Stimulated activated CD4-positive, alpha-beta T cell treated with anti-CD3 and anti-CD28 coated beads, Interleukin-15, amount 100 ng/mL, for 24 hours (primary cell): ENCODE data around the gene ESR2.
"Not testable (repeated sequence)": the region's sequence is repeated elsewhere in the genome, so short reads cannot be mapped to it uniquely, and the experiment has no call there.

Source experiments
- DNase-seq: peaks from one replicate; pipeline ENCODE4 v3.0.0-alpha.2; 2020

Gene ESR2

DNA sequence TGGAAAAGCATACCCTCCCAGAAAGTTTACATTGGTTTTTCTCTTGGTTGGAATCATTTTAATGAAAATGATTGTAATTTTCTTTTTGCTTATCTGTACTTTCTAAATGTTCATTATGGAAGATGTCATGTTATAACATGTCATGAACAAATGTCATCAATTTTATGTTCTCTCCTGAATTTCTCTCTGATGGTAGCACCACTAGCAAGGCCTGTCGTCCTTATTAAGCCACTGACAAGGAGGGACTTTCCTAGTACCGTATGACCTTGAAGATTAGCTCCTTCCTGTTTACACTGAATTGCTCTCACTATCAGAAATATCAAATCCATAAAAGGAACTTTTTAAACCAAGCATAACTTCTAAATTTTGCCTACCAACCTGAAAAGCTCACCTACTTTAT is 99.0 kb downstream of the ESR2 start:
- DNase-seq: no peak

GRCh38 chr14:64194404-64194803 is 99.8 kb downstream of the ESR2 start:
- no peak for DNase-seq

DNA sequence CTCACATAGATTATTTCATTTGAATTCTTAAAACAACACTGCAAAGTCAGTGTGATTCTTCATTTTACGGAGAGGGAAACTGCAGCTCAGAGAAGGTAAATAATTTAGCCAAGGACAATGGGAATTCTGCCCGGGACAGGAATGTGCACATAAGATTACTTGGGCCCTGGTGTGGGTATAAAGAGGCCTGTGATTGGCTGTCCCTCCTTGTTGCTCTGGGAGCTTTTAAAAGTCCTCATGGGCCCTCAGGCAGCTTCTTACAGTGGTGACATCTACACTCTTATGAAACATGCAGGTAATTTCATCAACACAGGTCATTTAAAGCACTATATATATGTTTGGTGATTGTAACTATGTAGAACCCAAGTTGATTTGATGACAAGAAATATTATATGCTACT is 100.3 kb downstream of the ESR2 start:
- DNase-seq: no peak

DNA sequence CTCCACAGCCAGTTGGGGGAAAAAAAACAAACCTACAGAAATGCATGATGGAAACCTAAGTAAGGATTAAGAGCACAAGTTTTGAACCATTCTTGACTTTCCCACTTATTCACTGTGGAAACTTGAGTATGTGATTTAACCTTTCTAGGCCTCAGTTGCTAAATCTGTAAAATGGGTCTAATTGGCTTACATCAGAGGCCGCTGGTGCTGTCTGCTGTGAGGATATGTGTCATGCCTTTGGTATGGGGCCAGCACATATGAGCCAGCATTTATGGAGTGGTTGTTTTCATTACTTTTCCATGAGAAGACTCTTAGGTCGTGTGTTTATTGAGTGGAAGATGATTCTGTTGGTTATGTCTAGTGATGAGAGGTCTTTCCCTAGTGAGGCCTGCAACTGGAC is 102.4 kb downstream of the ESR2 start:
- no peak for DNase-seq

DNA sequence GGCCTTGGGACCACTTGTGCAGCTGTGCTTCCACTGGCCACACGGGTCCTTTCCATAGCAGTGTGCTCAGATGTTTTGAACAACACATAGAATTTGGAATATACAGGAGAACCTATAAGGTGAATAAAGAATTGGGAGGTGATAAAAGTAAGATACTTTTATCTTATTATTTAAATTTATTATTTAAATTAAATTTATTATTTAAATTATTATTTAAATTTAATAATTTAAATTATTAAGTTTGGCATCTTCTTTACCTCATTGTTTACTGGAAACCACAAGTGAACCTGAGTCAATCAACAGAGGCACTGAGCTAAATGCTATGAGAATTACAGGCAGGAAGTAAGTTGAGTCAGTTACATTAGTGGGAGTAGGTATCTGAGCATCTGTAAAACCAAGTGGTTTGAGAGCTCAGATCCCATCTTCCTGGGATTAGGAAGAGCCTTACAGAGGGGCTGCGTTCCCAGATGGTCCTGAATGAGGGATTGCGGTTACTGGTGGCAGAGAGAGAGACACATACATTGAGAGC is 103.1 kb downstream of the ESR2 start:
- no peak for DNase-seq

- DNase-seq: no peak
These were observed 106.8 kb downstream of the ESR2 start for GRCh38 chr14:64187331-64187730.

- no peak for DNase-seq
These were observed 107.7 kb downstream of the ESR2 start for GRCh38 chr14:64186231-64187129.

DNA sequence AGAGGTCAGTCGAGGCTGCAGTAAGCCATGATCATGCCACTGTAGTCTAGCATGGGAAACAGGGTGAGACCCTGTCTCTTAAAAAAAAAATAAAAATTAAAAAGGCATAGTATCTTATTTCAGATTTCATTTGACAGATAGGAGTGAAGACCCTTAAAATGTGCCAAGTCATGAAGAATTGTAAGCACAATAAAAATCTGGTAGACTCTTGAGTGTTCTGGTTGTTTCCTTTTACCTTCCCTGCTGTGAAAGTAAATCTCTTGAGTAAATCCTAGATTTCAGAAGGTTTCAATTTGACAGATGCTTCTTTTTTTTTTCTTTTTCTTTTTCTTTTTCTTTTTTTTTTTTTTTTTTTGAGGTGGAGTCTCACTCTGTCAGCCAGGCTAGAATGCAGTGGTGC is 109.0 kb downstream of the ESR2 start:
- DNase-seq: no peak

DNA sequence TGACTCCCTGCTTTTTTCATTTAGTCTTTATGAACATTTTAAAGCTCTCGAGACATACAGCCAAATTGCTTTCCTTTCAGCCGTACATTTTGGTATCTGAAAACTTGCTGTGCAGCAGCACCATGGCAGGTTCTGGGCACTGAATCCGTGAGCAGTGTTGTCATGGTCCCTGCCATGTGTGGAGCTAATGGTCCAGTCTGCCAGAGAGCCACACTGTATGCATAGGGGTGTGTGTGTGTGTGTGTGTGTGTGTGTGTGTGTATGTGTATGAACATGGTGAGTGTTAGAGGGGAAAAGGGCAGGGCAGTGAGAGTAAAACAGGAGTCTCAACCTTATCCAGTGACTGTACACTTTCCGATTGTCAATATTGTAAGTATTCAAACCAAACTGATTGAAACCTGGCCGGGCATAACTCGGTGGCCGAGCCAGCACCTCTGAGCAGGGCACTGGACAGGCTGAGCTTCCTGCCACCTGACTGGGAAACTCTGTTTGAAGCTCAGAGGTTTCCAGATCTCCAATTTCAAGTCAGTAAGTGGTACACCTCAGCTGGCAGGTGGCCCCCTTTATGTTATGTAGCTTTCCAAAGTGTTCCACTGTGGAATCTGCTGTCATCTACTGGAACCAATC is 110.0 kb downstream of the ESR2 start:
- DNase-seq: no peak

DNA sequence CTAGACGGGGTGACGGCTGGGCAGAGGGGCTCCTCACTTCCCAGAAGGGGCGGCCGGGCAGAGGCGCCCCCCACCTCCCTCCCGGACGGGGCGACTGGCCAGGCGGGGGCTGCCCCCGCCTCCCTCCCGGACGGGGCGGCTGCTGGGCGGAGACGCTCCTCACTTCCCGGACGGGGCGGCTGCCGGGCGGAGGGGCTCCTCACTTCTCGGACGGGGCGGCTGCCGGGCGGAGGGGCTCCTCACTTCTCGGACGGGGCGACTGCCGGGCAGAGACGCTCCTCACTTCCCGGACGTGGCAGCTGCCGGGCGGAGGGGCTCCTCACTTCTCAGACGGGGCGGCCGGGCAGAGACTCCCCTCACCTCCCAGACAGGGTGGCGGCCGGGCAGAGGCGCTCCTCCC is 111.3 kb downstream of the ESR2 start:
- DNase-seq: not testable (repeated sequence)

DNA sequence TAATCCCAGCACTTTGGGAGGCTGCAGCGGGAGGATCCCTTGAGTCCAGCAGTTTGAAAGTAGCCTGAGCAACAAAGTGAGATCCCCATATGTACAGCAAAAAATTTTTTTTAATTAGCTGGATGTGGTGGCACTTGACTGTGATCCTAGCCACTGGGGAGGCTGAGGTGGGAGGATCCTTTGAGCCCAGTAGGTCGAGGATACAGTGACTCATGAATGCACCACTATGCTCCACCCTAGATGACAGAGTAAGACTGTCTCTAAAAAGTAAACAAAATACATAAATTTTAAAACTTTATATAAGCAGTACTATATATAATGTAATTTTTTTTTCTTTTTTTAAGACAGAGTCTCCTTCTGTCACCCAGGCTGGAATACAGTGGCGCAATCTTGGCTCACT is 115.4 kb downstream of the ESR2 start:
- DNase-seq: no peak

- no peak for DNase-seq
These were observed 117.8 kb downstream of the ESR2 start for GRCh38 chr14:64176330-64176729.

DNA sequence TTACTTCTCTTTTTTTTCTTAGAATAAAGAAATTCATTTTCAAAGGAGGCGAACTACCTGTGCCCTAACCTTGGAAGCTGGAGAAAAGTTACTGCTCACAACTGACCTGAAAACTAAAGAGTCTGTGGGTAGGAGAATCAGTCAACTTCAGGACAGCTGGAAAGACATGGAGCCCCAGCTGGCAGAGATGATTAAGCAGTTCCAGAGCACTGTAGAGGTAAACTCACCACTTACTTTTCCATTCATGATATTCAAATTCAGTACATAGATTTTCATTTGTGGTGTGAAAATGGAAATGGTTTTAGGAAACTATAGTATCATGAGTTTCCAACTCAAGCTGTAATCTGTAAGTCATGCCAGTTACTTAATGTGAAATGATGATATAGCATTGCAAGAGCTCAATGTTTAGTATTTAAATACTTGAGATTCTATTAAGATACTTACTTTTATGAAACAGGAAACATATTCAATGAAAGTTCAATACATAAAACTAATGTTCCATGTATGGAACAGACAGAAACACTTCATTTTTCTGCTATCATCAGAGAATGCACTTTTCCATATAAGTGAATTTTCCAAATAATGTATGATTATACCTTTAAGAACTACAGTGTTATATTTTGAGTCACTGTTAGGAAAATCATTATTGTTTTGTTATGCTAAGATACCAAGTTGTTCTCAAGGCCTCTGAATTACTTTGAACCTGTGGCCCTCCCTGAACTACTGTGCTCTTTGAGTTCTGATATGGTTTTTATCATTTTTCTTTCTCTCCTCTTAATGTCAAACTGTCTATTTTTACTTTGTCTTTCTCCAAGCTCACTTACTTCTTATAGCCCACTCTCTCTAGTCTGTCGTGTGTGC is 119.0 kb downstream of the ESR2 start:
- DNase-seq: peak; percentile 50

DNA sequence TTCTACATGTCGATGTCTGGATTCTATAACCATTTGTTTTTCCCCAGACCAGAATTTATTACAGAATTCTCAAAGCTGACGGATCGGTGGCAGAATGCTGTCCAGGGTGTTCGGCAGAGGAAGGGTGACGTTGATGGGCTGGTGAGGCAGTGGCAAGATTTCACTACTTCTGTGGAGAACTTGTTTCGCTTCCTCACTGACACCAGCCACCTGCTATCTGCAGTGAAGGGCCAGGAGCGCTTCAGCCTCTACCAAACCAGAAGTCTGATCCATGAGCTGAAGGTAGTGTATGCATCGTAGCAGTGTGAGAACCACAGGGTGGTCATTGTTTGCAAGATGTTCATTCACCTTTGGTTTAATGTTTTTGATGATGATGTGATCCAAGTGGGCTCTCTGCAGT is 124.0 kb downstream of the ESR2 start:
- DNase-seq: no peak

- DNase-seq: no peak
These were observed 134.6 kb downstream of the ESR2 start for GRCh38 chr14:64159588-64159987.

GRCh38 chr14:64158608-64159007 is 135.6 kb downstream of the ESR2 start:
- DNase-seq: no peak

DNA sequence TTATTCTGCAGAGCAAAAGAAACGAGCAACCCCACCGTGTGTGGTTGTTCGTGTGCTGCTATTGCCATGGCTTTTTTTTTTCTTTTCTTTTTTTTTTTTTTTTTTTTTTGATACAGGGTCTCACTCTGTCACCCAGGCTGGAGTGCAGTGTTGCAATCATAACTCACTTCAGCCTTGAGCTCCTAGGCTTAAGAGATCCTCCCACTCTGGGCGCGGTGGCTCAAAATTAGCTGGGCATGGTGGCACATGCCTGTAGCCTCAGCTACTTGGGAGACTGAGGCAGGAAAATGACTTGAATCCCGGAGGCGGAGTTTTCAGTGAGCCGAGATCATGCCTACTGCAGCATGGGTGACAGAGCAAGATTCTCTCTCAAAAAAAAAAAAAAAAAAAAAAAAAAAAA is 144.2 kb downstream of the ESR2 start:
- no peak for DNase-seq

DNA sequence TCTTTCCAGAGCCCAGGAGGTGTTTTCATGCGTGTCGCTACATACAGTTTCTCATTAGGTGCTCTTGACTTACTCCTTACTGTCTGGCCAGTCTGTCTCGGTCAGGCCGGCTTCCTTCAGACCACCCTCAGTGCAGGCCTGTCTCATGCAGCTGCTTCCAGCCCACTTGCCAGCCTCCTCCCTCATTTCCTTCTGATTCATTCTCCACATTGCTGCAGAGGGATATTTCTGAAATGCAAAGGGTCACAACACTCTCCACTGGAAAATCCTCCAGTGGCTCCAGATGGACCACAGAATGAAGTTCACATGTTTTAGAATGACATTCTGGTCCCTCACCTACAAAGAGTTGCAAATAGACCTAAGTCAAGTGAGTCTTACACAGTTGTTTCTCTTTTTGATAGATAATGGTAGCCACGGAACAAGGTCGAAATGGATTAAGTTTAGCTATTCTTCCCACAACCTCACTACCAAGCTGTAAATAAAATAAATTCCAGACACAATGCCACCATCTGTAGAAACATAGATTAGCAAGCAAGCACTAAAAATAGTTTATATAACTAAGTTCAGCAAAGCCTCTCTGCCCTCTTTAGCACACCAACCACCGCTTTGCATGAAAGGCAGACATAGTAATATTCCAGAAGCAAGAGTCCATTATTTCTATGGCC is 146.9 kb downstream of the ESR2 start:
- DNase-seq: no peak

DNA sequence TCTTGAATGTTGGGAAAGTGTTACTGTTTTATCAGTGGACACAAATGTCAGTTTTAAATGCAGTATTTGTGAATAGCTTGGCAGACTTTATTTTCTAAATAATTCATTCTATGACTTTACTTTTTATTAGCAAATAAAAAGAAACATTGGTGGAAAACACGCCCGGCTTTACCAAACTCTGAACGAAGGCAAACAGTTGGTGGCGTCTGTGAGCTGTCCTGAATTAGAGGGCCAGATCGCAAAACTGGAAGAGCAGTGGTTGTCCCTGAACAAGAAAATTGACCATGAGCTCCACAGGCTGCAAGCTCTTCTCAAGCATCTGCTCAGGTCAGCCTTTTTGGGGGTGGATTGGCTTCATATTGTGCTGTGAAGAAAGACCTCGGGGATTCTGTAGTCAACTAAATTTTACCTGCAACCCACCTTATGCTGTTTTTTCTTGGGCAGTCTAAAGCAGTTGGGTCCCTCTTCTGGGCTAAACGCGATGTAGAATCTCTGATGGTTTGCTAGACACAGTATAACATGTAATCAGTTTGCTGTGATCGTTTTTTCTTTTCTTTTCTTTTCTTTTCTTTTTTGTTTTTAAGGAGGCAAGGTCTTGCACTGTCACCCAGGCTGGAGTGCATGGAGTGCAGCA is 156.4 kb downstream of the ESR2 start:
- no peak for DNase-seq

- DNase-seq: no peak
These were observed 167.6 kb downstream of the ESR2 start for GRCh38 chr14:64126548-64126947.

DNA sequence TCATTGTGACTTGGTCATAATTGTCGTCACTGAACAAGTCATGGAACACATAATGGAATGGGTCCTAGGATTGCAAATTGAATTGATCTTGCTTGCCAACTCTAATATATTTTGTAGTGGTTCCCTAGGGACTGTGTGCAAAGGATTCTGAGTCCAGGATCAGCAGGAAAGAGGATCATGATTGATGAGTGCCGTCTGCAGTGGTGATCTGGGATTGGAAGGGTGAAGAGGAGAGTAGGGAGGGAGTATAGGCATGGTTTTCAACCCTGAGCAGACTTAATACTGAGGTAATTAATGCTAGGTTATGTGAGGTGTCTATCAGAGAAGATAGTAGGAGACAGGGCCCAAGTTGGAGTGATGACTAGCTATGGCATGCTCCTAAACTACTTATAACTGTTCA is 168.9 kb downstream of the ESR2 start:
- no peak for DNase-seq

GRCh38 chr14:64123241-64123822 is 170.8 kb downstream of the ESR2 start:
- DNase-seq: no peak
